Measurements from ENCODE around the gene PRTN3.

Gene PRTN3

GRCh38 chr19:892243-892893 is 51.6 kb downstream of the PRTN3 start:
- H3K9ac ChIP-seq = peak overlapping the region; percentile 67; the same call in 1 of the 2 replicates
- H3K27ac ChIP-seq = peak overlapping the region; percentile 33; the same call in 1 of the 2 replicates

GRCh38 chr19:892894-893689 is 52.3 kb downstream of the PRTN3 start, which contains the start of the genes MED16 and RNU6-9:
Gene MED16 (minus strand): TSS chr19:893187. CDS start chr19:891131, 2,056 bp downstream.
Gene RNU6-9 (plus strand): TSS chr19:893484.
- Histone ChIP-seq H2AFZ (ENCODE audit: low read depth) (peak within 1 kb of the TSS; percentile 65; the same call in 1 of the 2 replicates), H3K27me3 (ENCODE audit: insufficient read depth, low read depth) (no peaks in the 10 kb centered on the region), H3K9ac (peak within 1 kb of the TSS; percentile 67; the same call in 1 of the 2 replicates), H3K4me2 (peak within 1 kb of the TSS; percentile 91), H3K4me1 (ENCODE audit: low read depth, poor library complexity, severe bottlenecking) (no peaks in the 10 kb centered on the region), H4K20me1 (ENCODE audit: insufficient read depth) (no peaks in the 10 kb centered on the region), H3K36me3 (ENCODE audit: insufficient read depth) (no peaks in the 10 kb centered on the region), H3K27ac (peak within 1 kb of the TSS; percentile 58), H3K4me3 (IDR thresholded peaks at IDR 0.05; ENCODE audit: insufficient read depth, low read depth, low read length) (no peak within 1 kb of the TSS), H3K79me2 (ENCODE audit: insufficient read depth, low read depth) (peaks cover 9% of the 10 kb centered on the region; the same call in 1 of the 2 replicates)
- no peak for TF ChIP-seq CTCF (conservative IDR thresholded peaks at IDR 0.05; ENCODE audit: low read depth, low read length)

More at GRCh38 chr19:892243-892893, 51.6 kb downstream of the PRTN3 start:
- Histone ChIP-seq H2AFZ (ENCODE audit: low read depth) (no peak overlapping the region), H3K79me2 (ENCODE audit: insufficient read depth, low read depth) (peaks cover 9% of the 10 kb centered on the region; the same call in 1 of the 2 replicates), H3K27me3 (ENCODE audit: insufficient read depth, low read depth) (no peaks in the 10 kb centered on the region), H3K36me3 (ENCODE audit: insufficient read depth) (no peaks in the 10 kb centered on the region), H4K20me1 (ENCODE audit: insufficient read depth) (no peaks in the 10 kb centered on the region), H3K4me2 (peak overlapping the region; percentile 91), H3K4me1 (ENCODE audit: low read depth, poor library complexity, severe bottlenecking) (no peaks in the 10 kb centered on the region), H3K4me3 (IDR thresholded peaks at IDR 0.05; ENCODE audit: insufficient read depth, low read depth, low read length) (no peak overlapping the region)
- TF ChIP-seq CTCF (conservative IDR thresholded peaks at IDR 0.05; ENCODE audit: low read depth, low read length) = no peak

- Histone ChIP-seq H3K4me3 (IDR thresholded peaks at IDR 0.05; ENCODE audit: insufficient read depth, low read depth, low read length) (no peak overlapping the region), H3K9ac (no peak overlapping the region), H3K27ac (no peak overlapping the region), H3K4me2 (no peak overlapping the region), H3K4me1 (ENCODE audit: low read depth, poor library complexity, severe bottlenecking) (no peaks in the 10 kb centered on the region), H3K79me2 (ENCODE audit: insufficient read depth, low read depth) (peaks cover 5% of the 10 kb centered on the region; the same call in 1 of the 2 replicates), H2AFZ (ENCODE audit: low read depth) (no peak overlapping the region), H3K36me3 (ENCODE audit: insufficient read depth) (no peaks in the 10 kb centered on the region), H4K20me1 (ENCODE audit: insufficient read depth) (no peaks in the 10 kb centered on the region), H3K27me3 (ENCODE audit: insufficient read depth, low read depth) (no peaks in the 10 kb centered on the region)
- TF ChIP-seq CTCF (conservative IDR thresholded peaks at IDR 0.05; ENCODE audit: low read depth, low read length) = no peak
Observed at GRCh38 chr19:896434-896833, 55.6 kb downstream of the PRTN3 start.

- H2AFZ ChIP-seq (ENCODE audit: low read depth) = no peak overlapping the region
- no peaks in the 10 kb centered on the region for H4K20me1 ChIP-seq (ENCODE audit: insufficient read depth)
- no peaks in the 10 kb centered on the region for H3K27me3 ChIP-seq (ENCODE audit: insufficient read depth, low read depth)
- H3K27ac ChIP-seq = no peak overlapping the region
- no peak for TF ChIP-seq CTCF (conservative IDR thresholded peaks at IDR 0.05; ENCODE audit: low read depth, low read length)
- H3K9ac ChIP-seq = no peak overlapping the region
- peaks cover 5% of the 10 kb centered on the region; the same call in 1 of the 2 replicates for H3K79me2 ChIP-seq (ENCODE audit: insufficient read depth, low read depth)
- no peaks in the 10 kb centered on the region for H3K36me3 ChIP-seq (ENCODE audit: insufficient read depth)
- no peak overlapping the region for H3K4me3 ChIP-seq (IDR thresholded peaks at IDR 0.05; ENCODE audit: insufficient read depth, low read depth, low read length)
- H3K4me1 ChIP-seq (ENCODE audit: low read depth, poor library complexity, severe bottlenecking) = no peaks in the 10 kb centered on the region
- H3K4me2 ChIP-seq = no peak overlapping the region
Observed at GRCh38 chr19:896999-897398, 56.2 kb downstream of the PRTN3 start.

Measured in KMS-11 (cell line).